Left lung (tissue), 10 donors: Measurements from ENCODE around the gene FAT2. TPM values are rescaled to one million over a fixed set of nuclear protein-coding genes. Genes with fewer than 3 reads are reported as not detected.

ENCODE experiments used
- ATAC-seq: fragments of 200-7000 bp; cut with Tn5 transposase; one replicate; pipeline ENCODE4 v1.9.1; 2020; ENCODE audit warnings: moderate library complexity
- DNase-seq, 4 donors: peaks; one replicate each; pipeline ENCODE4 v3.0.0-alpha.2; 2013 to 2020
- H3K27ac ChIP-seq, 2 donors: fragments of 200-600 bp; sonication (generic) in 1 of 2; one replicate each; pipeline versions ENCODE4 v1.5.0 to v1.8.0; 2020 to 2021
- H3K27me3 ChIP-seq, 2 donors: fragments of 200-600 bp; sonication (generic) in 1 of 2; one replicate each; pipeline versions ENCODE4 v1.5.0 to v1.8.0; 2020 to 2021
- H3K36me3 ChIP-seq, 2 donors: fragments of 200-600 bp; sonication (generic) in 1 of 2; one replicate each; pipeline versions ENCODE4 v1.5.0 to v1.8.0; 2020 to 2021
- H3K4me1 ChIP-seq, 2 donors: fragments of 200-600 bp; one replicate each; pipeline ENCODE4 v1.8.0; 2021
- H3K4me3 ChIP-seq, 2 donors: fragments of 200-600 bp; sonication (generic) in 1 of 2; one replicate each; pipeline versions ENCODE4 v1.5.0 to v1.8.0; 2020 to 2021; ENCODE audit warnings: mild to moderate bottlenecking in 1 of 2
- H3K9me3 ChIP-seq, 2 donors: fragments of 200-600 bp; sonication (generic) in 1 of 2; one replicate each; pipeline versions ENCODE4 v1.5.0 to v1.8.0; 2020 to 2021
- CTCF ChIP-seq, 2 donors: fragments of 200-600 bp; sonication (generic) in 1 of 2; IDR thresholded peaks; one replicate each; pipeline versions ENCODE4 v1.5.0 to v1.8.0; 2021; ENCODE audit warnings: antibody characterized with exemption in 2 of 2
- intact Hi-C, 2 donors: fragments of 100-400 bp; cut with DNase I; formaldehyde crosslinking; loops; one replicate each; pipeline versions ENCODE4 v1.11.2 to v1.14.2; 2022
- polyA plus RNA-seq, 6 donors: library from polyadenylated mRNA; unstranded; fragments of 120-200 nt; gene quantifications; one replicate each; pipeline ENCODE4 v1.2.1, GENCODE V29; 2013; ENCODE audit not compliant: insufficient read length in 6 of 6
- total RNA-seq, 2 donors: library from RNA; stranded (reverse); fragmentation: NEBNext Ultra II Directional; extraction: Animal tissue kit (Norgen Biotek cat#: 25700); gene quantifications; one replicate each; pipeline ENCODE4 v1.2.1, GENCODE V29; 2021
- donor health status: DM: no; HTN: yes; CAD: no.
- donor health status: DM: no; HTN: no; CAD: no.

FAT2 gene
- total and polyA plus RNA-seq, 8 donors: 0.03 to 0.79 (median 0.15) TPM

DNA sequence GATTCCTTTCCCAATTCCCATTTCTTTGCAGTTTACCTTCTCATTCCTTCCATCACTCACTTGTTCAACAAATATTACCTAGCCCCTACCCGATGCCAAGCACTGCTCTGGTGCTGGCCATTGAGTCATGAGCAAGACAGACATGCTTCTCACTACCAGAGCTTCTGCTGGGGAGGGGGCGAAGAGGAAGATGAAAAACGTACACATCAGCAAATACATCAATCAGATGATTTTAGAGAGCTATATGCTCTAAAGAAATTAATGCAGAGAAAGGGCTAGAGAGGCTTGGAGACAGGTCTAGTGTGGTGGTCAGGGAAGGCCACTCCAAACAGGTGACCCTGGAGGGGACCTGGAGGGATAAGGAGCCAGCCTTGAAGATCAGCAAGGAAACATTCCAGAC is 14.4 kb upstream of the FAT2 start:
- H3K9me3 ChIP-seq: no peaks in the 10 kb centered on the region
- intact Hi-C loops: no loop called here
- DNase-seq: no peak
- H3K4me1 ChIP-seq: no peaks in the 10 kb centered on the region
- no peak for TF ChIP-seq CTCF (IDR thresholded peaks at IDR 0.05)
- ATAC-seq: no peak
- no peaks in the 10 kb centered on the region for H3K36me3 ChIP-seq
- H3K27me3 ChIP-seq: peaks cover 0 to 6% of the 10 kb centered on the region in 2 donors
- H3K27ac ChIP-seq: no peak overlapping the region
- H3K4me3 ChIP-seq: no peak overlapping the region

GRCh38 chr5:151602806-151603205 is 11.7 kb upstream of the FAT2 start:
- no peak overlapping the region for H3K4me3 ChIP-seq
- intact Hi-C loops: no loop called here
- no peaks in the 10 kb centered on the region for H3K9me3 ChIP-seq
- no peak for DNase-seq
- no peaks in the 10 kb centered on the region for H3K4me1 ChIP-seq
- TF ChIP-seq CTCF (IDR thresholded peaks at IDR 0.05): no peak
- ATAC-seq: peak; percentile 58
- no peaks in the 10 kb centered on the region for H3K36me3 ChIP-seq
- H3K27me3 ChIP-seq: peaks cover 0 to 6% of the 10 kb centered on the region in 2 donors
- no peak overlapping the region for H3K27ac ChIP-seq

- Histone ChIP-seq H3K4me3 (no peak overlapping the region), H3K4me1 (no peaks in the 10 kb centered on the region), H3K36me3 (no peaks in the 10 kb centered on the region), H3K9me3 (no peaks in the 10 kb centered on the region), H3K27me3 (peaks cover 0 to 6% of the 10 kb centered on the region in 2 donors), H3K27ac (no peak overlapping the region)
- no peak for ATAC-seq
- intact Hi-C loops: no loop called here
- no peak for DNase-seq
- TF ChIP-seq CTCF (IDR thresholded peaks at IDR 0.05): no peak
Measured at GRCh38 chr5:151601391-151601790, 10.3 kb upstream of the FAT2 start.

- Histone ChIP-seq H3K27ac (no peak overlapping the region), H3K4me3 (no peak overlapping the region), H3K9me3 (no peaks in the 10 kb centered on the region), H3K36me3 (no peaks in the 10 kb centered on the region), H3K4me1 (no peaks in the 10 kb centered on the region), H3K27me3 (peaks cover 0 to 6% of the 10 kb centered on the region in 2 donors)
- DNase-seq: no peak
- TF ChIP-seq CTCF (IDR thresholded peaks at IDR 0.05): no peak
- no peak for ATAC-seq
- intact Hi-C loops: no loop called here
Measured at GRCh38 chr5:151600069-151600665, 9.0 kb upstream of the FAT2 start.

DNA sequence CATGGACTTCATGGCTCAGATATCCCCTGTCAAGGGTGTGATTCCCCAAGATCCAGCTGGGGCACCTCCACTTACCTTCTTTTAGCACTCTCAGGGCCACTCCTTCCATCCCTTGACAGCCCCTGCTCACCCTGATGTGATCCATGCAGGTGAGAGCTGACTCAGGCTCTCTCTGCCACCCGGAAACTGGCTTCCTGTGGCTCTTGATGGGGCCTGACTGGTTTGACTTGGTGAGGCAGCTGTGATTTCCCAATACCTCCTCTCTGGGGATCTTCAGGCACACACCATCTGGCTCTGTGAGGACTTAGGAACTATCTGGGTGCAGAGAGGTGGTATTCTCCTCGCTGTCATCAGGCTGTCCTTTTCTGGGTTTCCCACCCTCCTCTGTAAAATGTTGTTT is 7.9 kb upstream of the FAT2 start:
- H3K9me3 ChIP-seq: no peaks in the 10 kb centered on the region
- H3K27me3 ChIP-seq: no peaks in the 10 kb centered on the region
- H3K27ac ChIP-seq: no peak overlapping the region
- H3K36me3 ChIP-seq: no peaks in the 10 kb centered on the region
- no peaks in the 10 kb centered on the region for H3K4me1 ChIP-seq
- DNase-seq (peak in 1 of 4 donors; percentile 60), ATAC-seq (peak; percentile 86)
- no peak for TF ChIP-seq CTCF (IDR thresholded peaks at IDR 0.05)
- intact Hi-C loops: no loop called here
- H3K4me3 ChIP-seq: no peak overlapping the region
